Cardiac muscle cell (in vitro differentiated cells and primary cell): ENCODE data around the gene POLR1A. TPM values are rescaled to one million over a fixed set of nuclear protein-coding genes. Genes with fewer than 3 reads are reported as not detected.

Experiments
- DNase-seq, 2 donors: peaks; one replicate each; pipeline versions ENCODE4 v3.0.0 to v3.0.0-alpha.2; 2010 to 2017; ENCODE audit warnings: low read depth in 1 of 2, low spot score in 1 of 2
- H3K27ac ChIP-seq: fragments of 200-600 bp; sonication (generic); 2 replicates; pipeline ENCODE4 v1.5.1; 2016
- H3K27me3 ChIP-seq: fragments of 200-600 bp; sonication (generic); 2 replicates; pipeline ENCODE4 v1.6.0; 2016; ENCODE audit warnings: control low read depth
- H3K36me3 ChIP-seq: fragments of 200-600 bp; sonication (generic); 2 replicates; pipeline ENCODE4 v1.5.1; 2016; ENCODE audit warnings: control low read depth
- H3K4me1 ChIP-seq: fragments of 200-600 bp; sonication (generic); 2 replicates; pipeline ENCODE4 v1.8.1; 2017; ENCODE audit warnings: low read depth, mild to moderate bottlenecking, mixed run types
- H3K4me3 ChIP-seq: fragments of 200-600 bp; sonication (generic); 2 replicates; pipeline ENCODE4 v1.5.1; 2016; ENCODE audit warnings: mild to moderate bottlenecking
- H3K9me3 ChIP-seq: fragments of 200-600 bp; sonication (generic); 2 replicates; pipeline ENCODE4 v1.5.1; 2017; ENCODE audit warnings: low read depth, mild to moderate bottlenecking, control low read depth
- CTCF ChIP-seq: IDR thresholded peaks from 2 replicates; pipeline ENCODE4 v1.5.1; 2012; ENCODE audit warnings: low read depth, mild to moderate bottlenecking, low read length
- polyA plus RNA-seq: library from polyadenylated mRNA; unstranded; fragments of >200 nt; fragmentation: Nextera tagmentation; extraction: Ambion mirVana; gene quantifications from 2 replicates; pipeline ENCODE4 v1.2.1, GENCODE V29; 2016
- total RNA-seq: library from RNA; depleted of rRNA; stranded (reverse); fragments of >200 nt; gene quantifications from 2 replicates; pipeline ENCODE4 v1.2.3, GENCODE V29; 2016

POLR1A gene
- total and polyA plus RNA-seq, 2 experiments from 2014 or later = 6.8 to 19.4 TPM

GRCh38 chr2:86033751-86034692 lies 71.7 kb downstream of the POLR1A start:
- TF ChIP-seq CTCF = no peak
- no peaks in the 10 kb centered on the region for H3K9me3 ChIP-seq
- H3K4me3 ChIP-seq = no peak overlapping the region
- H3K36me3 ChIP-seq = peaks cover 53% of the 10 kb centered on the region
- H3K27me3 ChIP-seq = no peaks in the 10 kb centered on the region
- peak overlapping the region; percentile 45 for H3K27ac ChIP-seq
- DNase-seq = peak in 1 of 2 donors; percentile 63
- peaks cover 17% of the 10 kb centered on the region for H3K4me1 ChIP-seq

- Histone ChIP-seq H3K4me3 (no peak overlapping the region), H3K36me3 (peaks cover 43% of the 10 kb centered on the region), H3K27me3 (no peaks in the 10 kb centered on the region), H3K4me1 (peaks cover 24% of the 10 kb centered on the region), H3K27ac (no peak overlapping the region), H3K9me3 (no peaks in the 10 kb centered on the region)
- TF ChIP-seq CTCF = no peak
- DNase-seq = no peak
These were observed 72.7 kb downstream of the POLR1A start for GRCh38 chr2:86032861-86033595.

GRCh38 chr2:86031606-86032005 lies 74.1 kb downstream of the POLR1A start:
- no peak for TF ChIP-seq CTCF

GRCh38 chr2:86031151-86031550 lies 74.5 kb downstream of the POLR1A start:
- H3K4me3 ChIP-seq = no peak overlapping the region
- TF ChIP-seq CTCF = no peak
- H3K4me1 ChIP-seq = peaks cover 22% of the 10 kb centered on the region
- H3K36me3 ChIP-seq = peaks cover 51% of the 10 kb centered on the region
- no peaks in the 10 kb centered on the region for H3K27me3 ChIP-seq
- no peaks in the 10 kb centered on the region for H3K9me3 ChIP-seq
- H3K27ac ChIP-seq = no peak overlapping the region
- no peak for DNase-seq

More at GRCh38 chr2:86031606-86032005, 74.1 kb downstream of the POLR1A start:
- Histone ChIP-seq H3K4me1 (peaks cover 25% of the 10 kb centered on the region), H3K27ac (no peak overlapping the region), H3K9me3 (no peaks in the 10 kb centered on the region), H3K4me3 (no peak overlapping the region), H3K27me3 (no peaks in the 10 kb centered on the region), H3K36me3 (peaks cover 49% of the 10 kb centered on the region)
- no peak for DNase-seq

- Histone ChIP-seq H3K4me3 (no peak overlapping the region), H3K27ac (no peak overlapping the region), H3K36me3 (peaks cover 51% of the 10 kb centered on the region), H3K27me3 (no peaks in the 10 kb centered on the region), H3K4me1 (peaks cover 20% of the 10 kb centered on the region), H3K9me3 (no peaks in the 10 kb centered on the region)
- no peak for DNase-seq
- TF ChIP-seq CTCF = no peak
These were observed 75.8 kb downstream of the POLR1A start for GRCh38 chr2:86029873-86030272.
